Endothelial cell of umbilical vein (primary cell): ENCODE results near the gene CLOCK. TPM values are rescaled to one million over a fixed set of nuclear protein-coding genes. Genes with fewer than 3 reads are reported as not detected.

Experiments
- BruUV-seq: library from RNA; stranded (reverse); fragments of 400-500 nt; replicated peaks from 2 replicates; lab custom pipeline; 2021; lab: Mats Ljungman, UMichigan
- CTCF ChIA-PET: fragments of 300-600, 350-600 bp; sonication (Branson Sonifier 250); formaldehyde crosslinking; loops from one replicate; lab custom pipeline; 2021; ENCODE audit warnings: antibody characterized with exemption, inconsistent platforms; lab: Charles Lee
- POLR2A ChIA-PET: fragments of 300-600, 350-600 bp; sonication (Branson Sonifier 250); formaldehyde crosslinking; loops from one replicate; lab custom pipeline; 2021; ENCODE audit warnings: antibody characterized with exemption, inconsistent platforms; lab: Charles Lee
- DNase-seq: peaks from one replicate; pipeline ENCODE4 v3.0.0-alpha.2; 2011; ENCODE audit warnings: low read depth, low spot score
- FAIRE-seq: peaks from 2 replicates; lab custom pipeline; 2011; peaks lifted over from hg19 to GRCh38; lab: Jason Lieb, UNC
- H2AFZ ChIP-seq: 2 replicates; pipeline ENCODE4 v1.6.0; 2012; ENCODE audit warnings: low read depth, low read length, control low read depth, inconsistent platforms
- H3K27ac ChIP-seq: 2 replicates; pipeline ENCODE4 v1.5.1; 2011; ENCODE audit warnings: low read depth, mild to moderate bottlenecking, control low read depth, low read length, moderate library complexity; ENCODE audit not compliant: insufficient read depth
- H3K27me3 ChIP-seq, 2 experiments: 2 replicates each; pipeline versions ENCODE4 v1.6.0 to v1.6.1; 2011; ENCODE audit warnings: low read length in 2 of 2, mixed read lengths in 1 of 2; ENCODE audit not compliant: control insufficient read depth in 2 of 2, insufficient read depth in 2 of 2
- H3K36me3 ChIP-seq, 2 experiments: 2 replicates in 1 of 2; 3 replicates in 1 of 2; pipeline ENCODE4 v1.5.1; 2011; ENCODE audit warnings: low read length in 2 of 2, mild to moderate bottlenecking in 1 of 2, moderate library complexity in 1 of 2; ENCODE audit not compliant: control insufficient read depth in 2 of 2, insufficient read depth in 2 of 2; ENCODE audit errors: extremely low read depth in 1 of 2
- H3K4me1 ChIP-seq: 3 replicates; pipeline ENCODE4 v1.5.1; 2011; ENCODE audit warnings: mild to moderate bottlenecking, low read length; ENCODE audit not compliant: control insufficient read depth, insufficient read depth; ENCODE audit errors: extremely low read depth
- H3K4me2 ChIP-seq: 2 replicates; pipeline ENCODE4 v1.6.1; 2011; ENCODE audit warnings: low read length, control low read depth, mixed read lengths; ENCODE audit not compliant: insufficient read depth
- H3K4me3 ChIP-seq, 3 experiments: fragments of 200-600 bp in 1 of 3; sonication (generic), shearing (Covaris generic) in 1 of 3; replicated peaks in 1 of 3; 2 replicates each; pipeline ENCODE4 v1.5.1; 2011 to 2016; ENCODE audit warnings: control low read depth in 3 of 3, low read length in 3 of 3, mild to moderate bottlenecking in 2 of 3, inconsistent platforms in 1 of 3, low read depth in 1 of 3, moderate library complexity in 1 of 3; ENCODE audit not compliant: insufficient read depth in 1 of 3
- H3K79me2 ChIP-seq: 2 replicates; pipeline ENCODE4 v1.6.0; 2012; ENCODE audit warnings: low read length, inconsistent platforms; ENCODE audit not compliant: control insufficient read depth, insufficient read depth
- H3K9ac ChIP-seq: replicated peaks from 2 replicates; pipeline ENCODE3; 2011; ENCODE audit warnings: low read length, control low read depth; ENCODE audit not compliant: insufficient read depth; ENCODE audit errors: extremely low read depth
- H3K9me1 ChIP-seq: replicated peaks from 3 replicates; pipeline ENCODE4 v1.6.0; 2011; ENCODE audit warnings: mild to moderate bottlenecking, low read length; ENCODE audit not compliant: control insufficient read depth, insufficient read depth; ENCODE audit errors: extremely low read depth
- H3K9me3 ChIP-seq: replicated peaks from 2 replicates; pipeline ENCODE4 v1.5.1; 2012; ENCODE audit warnings: low read length, inconsistent platforms; ENCODE audit not compliant: control insufficient read depth, insufficient read depth
- H4K20me1 ChIP-seq: replicated peaks from 2 replicates; pipeline ENCODE3; 2011; ENCODE audit warnings: mild to moderate bottlenecking, low read length; ENCODE audit not compliant: control insufficient read depth, insufficient read depth; ENCODE audit errors: extremely low read depth
- EZH2 ChIP-seq: IDR thresholded peaks from 2 replicates; pipeline ENCODE4 v1.6.1; 2012; ENCODE audit warnings: borderline replicate concordance, low read depth, mild to moderate bottlenecking, moderate library complexity, low read length, inconsistent platforms; ENCODE audit not compliant: severe bottlenecking
- FOS ChIP-seq: IDR thresholded peaks from 2 replicates; pipeline ENCODE4 v1.6.1; 2011; ENCODE audit warnings: mild to moderate bottlenecking, low read length, moderate library complexity, borderline replicate concordance; ENCODE audit not compliant: insufficient read depth
- GATA2 ChIP-seq: IDR thresholded peaks from 2 replicates; pipeline ENCODE4 v1.7.0; 2011; ENCODE audit warnings: low read depth, mild to moderate bottlenecking, moderate library complexity, mixed read lengths, low read length; ENCODE audit not compliant: insufficient read length, insufficient read depth
- JUN ChIP-seq: IDR thresholded peaks from 2 replicates; pipeline ENCODE4 v1.6.1; 2011; ENCODE audit warnings: borderline replicate concordance, low read depth; ENCODE audit not compliant: insufficient read length, insufficient read depth
- MYC ChIP-seq: IDR thresholded peaks from one replicate; pipeline ENCODE4 v1.6.1; 2011; ENCODE audit warnings: mild to moderate bottlenecking, low read depth, low read length
- POLR2A ChIP-seq: IDR thresholded peaks from 2 replicates; pipeline ENCODE4 v1.6.1; 2012; ENCODE audit warnings: low read depth, mild to moderate bottlenecking, control low read depth, low read length
- POLR2AphosphoS5 ChIP-seq: IDR thresholded peaks from 2 replicates; pipeline ENCODE4 v1.6.1; 2012; ENCODE audit warnings: low read depth, mild to moderate bottlenecking, control low read depth, low read length, moderate library complexity; ENCODE audit not compliant: insufficient read depth
- dilution Hi-C: fragments of 300-500 bp; cut with MboI; formaldehyde crosslinking; loops from one replicate; pipeline ENCODE4 v1.15.0; 2019; ENCODE audit warnings: low sequenced_read_pairs; ENCODE audit not compliant: extremely low pct_ligation_motif_present
- intact Hi-C: fragments of 100-400 bp; cut with micrococcal nuclease; formaldehyde crosslinking; loops from one replicate; pipeline ENCODE4 v1.10.0; 2022
- polyA plus RNA-seq, 4 experiments: library from polyadenylated mRNA; depleted of rRNA in 3 of 4; stranded (reverse) in 3 of 4; unstranded in 1 of 4; fragments of >200 nt; gene quantifications; 2 replicates each; pipeline versions ENCODE4 v1.2.1 to v1.2.3, GENCODE V29; 2011 to 2012; ENCODE audit warnings: missing spikeins in 1 of 4
- total RNA-seq: library from RNA; stranded (reverse); gene quantifications from 2 replicates; pipeline ENCODE4 v1.2.3, GENCODE V29; 2021
- TF ChIP-seq, protein P1 (sequence below): IDR thresholded peaks from 2 replicates; pipeline ENCODE4 v1.6.1; 2011; ENCODE audit not compliant: insufficient read depth, insufficient read length
- TF ChIP-seq, protein P2 (sequence below), 2 donors: IDR thresholded peaks; 1 replicate in 1 of 2; 2 replicates in 1 of 2; pipeline ENCODE4 v1.5.1; 2011; ENCODE audit warnings: low read length in 2 of 2, mild to moderate bottlenecking in 2 of 2, moderate library complexity in 2 of 2, control low read depth in 1 of 2, inconsistent platforms in 1 of 2, low read depth in 1 of 2; ENCODE audit not compliant: insufficient read depth in 1 of 2; ENCODE audit errors: extremely low read depth in 1 of 2

CLOCK gene
- total and polyA plus RNA-seq, 2 donors (not counting 3 experiments of a cell fraction or from before 2014, with no cell fraction given), result 7.5 to 23.8 TPM

DNA sequence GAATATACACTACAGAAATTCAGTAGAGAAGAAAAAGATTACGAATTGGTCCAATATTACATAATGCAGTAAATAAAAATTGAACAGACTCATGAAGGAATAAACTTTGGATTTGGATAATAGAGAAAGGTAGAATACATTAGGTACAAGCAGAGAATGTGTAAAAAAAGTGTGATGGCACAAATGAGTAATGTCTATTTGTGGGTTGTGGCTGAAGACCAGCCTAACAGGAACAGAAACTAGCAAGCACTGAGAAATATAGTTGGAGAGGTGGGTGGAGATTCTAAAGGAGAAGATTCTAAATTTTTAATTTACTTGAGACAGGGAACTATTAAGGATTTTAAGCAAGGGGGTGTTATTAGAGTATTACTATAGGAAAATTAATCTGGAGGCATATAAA is 15.2 kb upstream of the CLOCK start:
- FAIRE-seq (no peak), DNase-seq (no peak)
- no peak overlapping the region for H3K4me3 ChIP-seq
- H3K36me3 ChIP-seq, result no peaks in the 10 kb centered on the region
- H3K4me1 ChIP-seq, result no peaks in the 10 kb centered on the region
- H4K20me1 ChIP-seq, result no peaks in the 10 kb centered on the region
- H3K9me3 ChIP-seq, result no peaks in the 10 kb centered on the region
- H3K4me2 ChIP-seq, result no peak overlapping the region
- ChIA-PET CTCF (interaction anchor here (1.3 kb wide), 1 partner anchor 7 kb away, joined by 5 read pairs; no protein-coding TSS in a partner anchor), POLR2A (no interaction called here)
- TF ChIP-seq POLR2AphosphoS5 (no peak), POLR2A (no peak), EZH2 (no peak), FOS (no peak), MYC (no peak), GATA2 (no peak), JUN (no peak)
- TF ChIP-seq, protein P1, sequence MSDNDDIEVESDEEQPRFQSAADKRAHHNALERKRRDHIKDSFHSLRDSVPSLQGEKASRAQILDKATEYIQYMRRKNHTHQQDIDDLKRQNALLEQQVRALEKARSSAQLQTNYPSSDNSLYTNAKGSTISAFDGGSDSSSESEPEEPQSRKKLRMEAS, result no peak
- TF ChIP-seq, protein P2, sequence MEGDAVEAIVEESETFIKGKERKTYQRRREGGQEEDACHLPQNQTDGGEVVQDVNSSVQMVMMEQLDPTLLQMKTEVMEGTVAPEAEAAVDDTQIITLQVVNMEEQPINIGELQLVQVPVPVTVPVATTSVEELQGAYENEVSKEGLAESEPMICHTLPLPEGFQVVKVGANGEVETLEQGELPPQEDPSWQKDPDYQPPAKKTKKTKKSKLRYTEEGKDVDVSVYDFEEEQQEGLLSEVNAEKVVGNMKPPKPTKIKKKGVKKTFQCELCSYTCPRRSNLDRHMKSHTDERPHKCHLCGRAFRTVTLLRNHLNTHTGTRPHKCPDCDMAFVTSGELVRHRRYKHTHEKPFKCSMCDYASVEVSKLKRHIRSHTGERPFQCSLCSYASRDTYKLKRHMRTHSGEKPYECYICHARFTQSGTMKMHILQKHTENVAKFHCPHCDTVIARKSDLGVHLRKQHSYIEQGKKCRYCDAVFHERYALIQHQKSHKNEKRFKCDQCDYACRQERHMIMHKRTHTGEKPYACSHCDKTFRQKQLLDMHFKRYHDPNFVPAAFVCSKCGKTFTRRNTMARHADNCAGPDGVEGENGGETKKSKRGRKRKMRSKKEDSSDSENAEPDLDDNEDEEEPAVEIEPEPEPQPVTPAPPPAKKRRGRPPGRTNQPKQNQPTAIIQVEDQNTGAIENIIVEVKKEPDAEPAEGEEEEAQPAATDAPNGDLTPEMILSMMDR (IDR thresholded peaks at IDR 0.05; ENCODE audit: extremely low read depth in 1 of 2, insufficient read depth in 1 of 2, low read depth in 1 of 2, low read length in 2 of 2), result no peak
- H3K9ac ChIP-seq, result no peak overlapping the region
- peaks cover 4 to 18% of the 10 kb centered on the region in 2 experiments for H3K27me3 ChIP-seq
- intact Hi-C loops, result no loop called here
- dilution Hi-C loops, result no loop called here
- no peaks in the 10 kb centered on the region for H3K79me2 ChIP-seq
- H2AFZ ChIP-seq, result no peak overlapping the region
- H3K9me1 ChIP-seq, result no peaks in the 10 kb centered on the region
- no TSS peak for BruUV-seq
- H3K27ac ChIP-seq, result no peak overlapping the region
